H9 (cell line): ENCODE results near the gene MOB3B. TPM values are rescaled to one million over a fixed set of nuclear protein-coding genes. Genes with fewer than 3 reads are reported as not detected.

Experiments
- DNase-seq: peaks from one replicate; pipeline ENCODE4 v3.0.0-alpha.2; 2017
- H2AFZ ChIP-seq: one replicate; pipeline ENCODE4 v1.6.1; 2013; ENCODE audit warnings: mild to moderate bottlenecking, low read length, control low read depth, moderate library complexity
- H2AK5ac ChIP-seq: 2 replicates; pipeline ENCODE4 v1.6.1; 2013; ENCODE audit warnings: low read length, control low read depth, mixed read lengths; ENCODE audit not compliant: insufficient read length
- H2BK120ac ChIP-seq: one replicate; pipeline ENCODE4 v1.6.1; 2013; ENCODE audit warnings: low read depth, mild to moderate bottlenecking, low read length, control low read depth, inconsistent platforms; ENCODE audit not compliant: poor library complexity, severe bottlenecking
- H2BK12ac ChIP-seq: 2 replicates; pipeline ENCODE4 v1.6.1; 2013; ENCODE audit warnings: low read length, control low read depth, mixed read lengths, low read depth; ENCODE audit not compliant: insufficient read length
- H2BK15ac ChIP-seq: 2 replicates; pipeline ENCODE4 v1.6.1; 2013; ENCODE audit warnings: low read depth, low read length, control low read depth
- H2BK20ac ChIP-seq: one replicate; pipeline ENCODE4 v1.6.1; 2013; ENCODE audit warnings: low read depth, mild to moderate bottlenecking, low read length, control low read depth, inconsistent platforms; ENCODE audit not compliant: poor library complexity, severe bottlenecking
- H2BK5ac ChIP-seq: 2 replicates; pipeline ENCODE4 v1.6.1; 2013; ENCODE audit warnings: low read length, control low read depth, mixed read lengths; ENCODE audit not compliant: insufficient read length
- H3K14ac ChIP-seq: 2 replicates; pipeline ENCODE4 v1.6.1; 2013; ENCODE audit warnings: low read length, control low read depth; ENCODE audit not compliant: insufficient read depth
- H3K18ac ChIP-seq: 2 replicates; pipeline ENCODE4 v1.6.1; 2013; ENCODE audit warnings: low read depth, mild to moderate bottlenecking, mixed read lengths, low read length, control low read depth; ENCODE audit not compliant: insufficient read length
- H3K23ac ChIP-seq: 2 replicates; pipeline ENCODE4 v1.6.1; 2013; ENCODE audit warnings: low read length, control low read depth, mixed read lengths, low read depth; ENCODE audit not compliant: insufficient read length
- H3K23me2 ChIP-seq: 2 replicates; pipeline ENCODE4 v1.6.1; 2013; ENCODE audit warnings: low read depth, mild to moderate bottlenecking, mixed read lengths, low read length, control low read depth; ENCODE audit not compliant: insufficient read length, poor library complexity, severe bottlenecking
- H3K27ac ChIP-seq: 2 replicates; pipeline ENCODE4 v1.5.1; 2013; ENCODE audit warnings: low read length, control low read depth, mixed read lengths, low read depth; ENCODE audit not compliant: insufficient read length
- H3K27me3 ChIP-seq: 2 replicates; pipeline ENCODE4 v1.6.1; 2013; ENCODE audit warnings: low read length, control low read depth, inconsistent platforms; ENCODE audit not compliant: insufficient read depth
- H3K4ac ChIP-seq: 2 replicates; pipeline ENCODE4 v1.6.1; 2013; ENCODE audit warnings: low read depth, mild to moderate bottlenecking, control low read depth, inconsistent platforms, low read length, moderate library complexity
- H3K4me1 ChIP-seq: 2 replicates; pipeline ENCODE4 v1.6.1; 2013; ENCODE audit warnings: low read length, control low read depth, inconsistent platforms; ENCODE audit not compliant: insufficient read depth
- H3K4me2 ChIP-seq: 2 replicates; pipeline ENCODE4 v1.6.1; 2013; ENCODE audit warnings: low read length, control low read depth, mixed read lengths; ENCODE audit not compliant: insufficient read length, insufficient read depth
- H3K56ac ChIP-seq: 2 replicates; pipeline ENCODE4 v1.6.1; 2013; ENCODE audit warnings: low read depth, mild to moderate bottlenecking, mixed read lengths, low read length, control low read depth; ENCODE audit not compliant: insufficient read length
- H3K79me1 ChIP-seq: 2 replicates; pipeline ENCODE4 v1.6.1; 2013; ENCODE audit warnings: low read depth, mild to moderate bottlenecking, moderate library complexity, low read length, control low read depth, inconsistent platforms; ENCODE audit not compliant: insufficient read depth, poor library complexity, severe bottlenecking
- H3K79me2 ChIP-seq: 2 replicates; pipeline ENCODE4 v1.6.1; 2013; ENCODE audit warnings: low read length, control low read depth, inconsistent platforms; ENCODE audit not compliant: insufficient read depth
- H3K9ac ChIP-seq: 2 replicates; pipeline ENCODE4 v1.6.1; 2013; ENCODE audit warnings: low read length, control low read depth, mixed read lengths; ENCODE audit not compliant: insufficient read length; ENCODE audit errors: extremely low read depth
- H3K9me3 ChIP-seq: one replicate; pipeline ENCODE4 v1.6.1; 2013; ENCODE audit warnings: low read depth, low read length, inconsistent platforms; ENCODE audit not compliant: control insufficient read depth
- H3T11ph ChIP-seq: one replicate; pipeline ENCODE4 v1.6.1; 2013; ENCODE audit warnings: mild to moderate bottlenecking, low read length, control low read depth, inconsistent platforms
- H4K20me1 ChIP-seq: one replicate; pipeline ENCODE4 v1.6.1; 2013; ENCODE audit not compliant: control insufficient read depth, insufficient read length, insufficient read depth
- H4K5ac ChIP-seq: 2 replicates; pipeline ENCODE4 v1.6.1; 2013; ENCODE audit warnings: low read depth, mild to moderate bottlenecking, mixed read lengths, low read length, control low read depth; ENCODE audit not compliant: insufficient read length
- H4K8ac ChIP-seq: replicated peaks from 2 replicates; pipeline ENCODE4 v1.6.1; 2013; ENCODE audit warnings: low read length, control low read depth, mixed read lengths, low read depth; ENCODE audit not compliant: insufficient read length
- H4K91ac ChIP-seq: 2 replicates; pipeline ENCODE4 v1.6.1; 2013; ENCODE audit warnings: low read depth, mild to moderate bottlenecking, moderate library complexity, mixed read lengths, low read length, control low read depth; ENCODE audit not compliant: insufficient read length
- H3K27ac Mint-ChIP-seq, 3 experiments: 2 replicates in 2 of 3; 3 replicates in 1 of 3; pipeline ENCODE4 v1.8.0; 2020 to 2021; ENCODE audit warnings: mixed read lengths in 3 of 3, mild to moderate bottlenecking in 1 of 3, moderate library complexity in 1 of 3
- H3K27me3 Mint-ChIP-seq: 2 replicates; pipeline ENCODE4 v1.8.0; 2021; ENCODE audit warnings: low read depth, mild to moderate bottlenecking, moderate library complexity, mixed read lengths
- H3K36me3 Mint-ChIP-seq, 3 experiments: 2 replicates in 2 of 3; 3 replicates in 1 of 3; pipeline ENCODE4 v1.8.0; 2020 to 2021; ENCODE audit warnings: low read depth in 3 of 3, mixed read lengths in 3 of 3; ENCODE audit not compliant: insufficient read depth in 1 of 3
- H3K4me1 Mint-ChIP-seq, 2 experiments: 2 replicates each; pipeline ENCODE4 v1.8.0; 2020; ENCODE audit warnings: mixed read lengths in 2 of 2
- H3K4me3 Mint-ChIP-seq, 2 experiments: 2 replicates in 1 of 2; 3 replicates in 1 of 2; pipeline ENCODE4 v1.8.0; 2020 to 2021; ENCODE audit warnings: mild to moderate bottlenecking in 2 of 2, mixed read lengths in 2 of 2, moderate library complexity in 1 of 2
- H3K9me3 Mint-ChIP-seq, 2 experiments: 2 replicates in 1 of 2; 3 replicates in 1 of 2; pipeline ENCODE4 v1.8.0; 2020; ENCODE audit warnings: mild to moderate bottlenecking in 2 of 2, mixed read lengths in 2 of 2, moderate library complexity in 1 of 2
- CTCF ChIP-seq: fragments of 200-600 bp; sonication (generic); conservative IDR thresholded peaks from 3 replicates; pipeline ENCODE4 v1.8.0; 2021; ENCODE audit warnings: antibody characterized with exemption, mild to moderate bottlenecking
- WGBS: extraction: QIAGEN DNeasy Blood & Tissue Kit; methylation state at CpG from one replicate; pipeline ENCODE4 v1.1.7; 2013; ENCODE audit warnings: missing lambda C conversion rate, low lambda C conversion rate, mixed read lengths; ENCODE audit not compliant: insufficient read length; ENCODE audit errors: extremely low coverage; 5-methylcytosine and 5-hydroxymethylcytosine counted together
- total RNA-seq: library from RNA; stranded (reverse); gene quantifications from 2 replicates; pipeline ENCODE4 v1.2.1, GENCODE V29; 2021

MOB3B gene
- total RNA-seq, 1 experiment from 2014 or later, result 9.8 TPM

DNA sequence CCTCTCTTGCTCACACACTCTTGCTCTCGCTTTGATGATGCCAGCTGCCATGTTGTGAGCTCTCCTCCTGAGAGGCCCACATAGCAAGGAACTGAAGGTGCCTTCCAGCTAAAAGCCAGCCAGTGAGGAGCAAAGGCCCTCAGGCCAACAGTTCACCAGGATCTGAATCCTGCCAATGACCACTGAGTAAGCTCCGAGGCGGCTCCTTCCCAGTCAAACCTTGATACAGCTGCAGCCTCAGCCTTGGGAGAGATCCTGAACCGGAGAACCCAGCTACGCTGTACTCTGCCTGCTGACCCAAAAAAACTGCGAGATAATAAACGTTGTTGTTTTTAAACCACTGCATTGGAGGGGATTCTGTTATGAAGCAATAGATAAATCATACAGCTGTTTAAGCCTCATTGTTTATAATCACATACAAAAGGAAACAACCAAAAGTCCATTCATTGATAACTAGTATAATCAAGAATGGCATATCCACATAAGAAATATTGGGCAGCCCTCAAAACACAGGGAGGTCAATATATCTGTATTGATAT lies 54.5 kb downstream of the MOB3B start:
- H2BK20ac ChIP-seq, result no peak overlapping the region
- H3K27ac Mint-ChIP-seq, result no peak overlapping the region; a peak in 1 of 7 replicates
- no peaks in the 10 kb centered on the region for H4K20me1 ChIP-seq
- H4K91ac ChIP-seq, result no peak overlapping the region
- peaks cover 7% of the 10 kb centered on the region for H3K4me1 ChIP-seq
- H3K9ac ChIP-seq, result no peak overlapping the region
- no peak overlapping the region for H2AFZ ChIP-seq
- no peak overlapping the region for H3K23ac ChIP-seq
- no peak overlapping the region for H2AK5ac ChIP-seq
- H3K27me3 ChIP-seq, result no peaks in the 10 kb centered on the region
- no peak overlapping the region for H2BK15ac ChIP-seq
- H3K36me3 Mint-ChIP-seq, result peaks cover 15 to 22% (median 18%) of the 10 kb centered on the region in 3 experiments
- no peaks in the 10 kb centered on the region for H3K79me1 ChIP-seq
- no peak for TF ChIP-seq CTCF
- peaks cover 2% of the 10 kb centered on the region; the same call in 1 of the 2 replicates for H3K79me2 ChIP-seq
- no peak overlapping the region for H3K14ac ChIP-seq
- peaks cover 7% of the 10 kb centered on the region for H3K9me3 ChIP-seq
- no peak overlapping the region for H3K56ac ChIP-seq
- H3K23me2 ChIP-seq, result no peaks in the 10 kb centered on the region
- no peak overlapping the region for H2BK5ac ChIP-seq
- no CpG with 5 or more reads among the region's 7 CpGs for WGBS
- no peak overlapping the region for H4K8ac ChIP-seq
- no peak overlapping the region for H2BK12ac ChIP-seq
- peaks cover 34 to 37% of the 10 kb centered on the region in 2 experiments for H3K4me1 Mint-ChIP-seq
- no peak overlapping the region for H3K4me2 ChIP-seq
- no peak overlapping the region for H3K27ac ChIP-seq
- H3T11ph ChIP-seq, result no peak overlapping the region
- H3K4ac ChIP-seq, result no peak overlapping the region
- no peak overlapping the region for H3K4me3 Mint-ChIP-seq
- no peak overlapping the region for H4K5ac ChIP-seq
- H3K18ac ChIP-seq, result no peak overlapping the region
- H2BK120ac ChIP-seq, result no peak overlapping the region
- no peak for DNase-seq
- peaks cover 2% of the 10 kb centered on the region; the same call in 1 of the 2 replicates for H3K27me3 Mint-ChIP-seq
- H3K9me3 Mint-ChIP-seq, result peaks cover 19 to 20% of the 10 kb centered on the region in 2 experiments
